CD4-positive, CD25-positive, alpha-beta regulatory T cell (primary cell): ENCODE results near the gene ZMYND15. TPM values are rescaled to one million over a fixed set of nuclear protein-coding genes. Genes with fewer than 3 reads are reported as not detected.

Experiments used
- ATAC-seq, 2 donors: fragments of 150-1000 bp; cut with Tn5 transposase; one replicate each; pipeline ENCODE4 v1.10.0; 2021; ENCODE audit warnings: low read depth in 2 of 2, moderate number of reproducible peaks in 2 of 2, moderate library complexity in 1 of 2
- DNase-seq, 3 donors: peaks; one replicate each; pipeline versions ENCODE4 v3.0.0 to v3.0.0-alpha.2; 2012 to 2022; ENCODE audit warnings: mixed read lengths in 1 of 3
- H3K27ac ChIP-seq: one replicate; pipeline ENCODE4 v1.7.0; 2013; ENCODE audit warnings: mild to moderate bottlenecking, low read length; ENCODE audit not compliant: insufficient read depth, poor library complexity, severe bottlenecking
- H3K27me3 ChIP-seq: one replicate; pipeline ENCODE4 v1.7.0; 2013; ENCODE audit warnings: low read length; ENCODE audit not compliant: control insufficient read depth, insufficient read depth
- H3K36me3 ChIP-seq: one replicate; pipeline ENCODE4 v1.7.0; 2013; ENCODE audit warnings: mild to moderate bottlenecking, low read length, moderate library complexity; ENCODE audit not compliant: control insufficient read depth, insufficient read depth
- H3K4me1 ChIP-seq: 2 replicates; pipeline ENCODE4 v1.7.0; 2013; ENCODE audit warnings: mild to moderate bottlenecking, low read length; ENCODE audit not compliant: insufficient read depth, control insufficient read depth, poor library complexity, severe bottlenecking
- H3K4me3 ChIP-seq: one replicate; pipeline ENCODE4 v1.7.0; 2013; ENCODE audit warnings: low read depth, mild to moderate bottlenecking, low read length, moderate library complexity
- H3K9me3 ChIP-seq, 2 experiments: 1 replicate in 1 of 2; 2 replicates in 1 of 2; pipeline ENCODE4 v1.7.0; 2013; ENCODE audit warnings: low read length in 2 of 2, mild to moderate bottlenecking in 1 of 2, moderate library complexity in 1 of 2; ENCODE audit not compliant: control insufficient read depth in 2 of 2
- H3K27ac Mint-ChIP-seq, 3 donors: one replicate each; pipeline ENCODE4 v1.8.0; 2020 to 2022; ENCODE audit warnings: mild to moderate bottlenecking in 3 of 3, mixed read lengths in 3 of 3, moderate library complexity in 2 of 3
- H3K27me3 Mint-ChIP-seq: one replicate; pipeline ENCODE4 v1.8.0; 2022; ENCODE audit warnings: mild to moderate bottlenecking, mixed read lengths
- H3K36me3 Mint-ChIP-seq: one replicate; pipeline ENCODE4 v1.8.0; 2020; ENCODE audit warnings: mixed read lengths
- H3K4me1 Mint-ChIP-seq, 4 donors: one replicate each; pipeline ENCODE4 v1.8.0; 2020 to 2022; ENCODE audit warnings: mixed read lengths in 4 of 4, mild to moderate bottlenecking in 1 of 4
- H3K4me3 Mint-ChIP-seq, 4 donors: one replicate each; pipeline ENCODE4 v1.8.0; 2020 to 2022; ENCODE audit warnings: mild to moderate bottlenecking in 4 of 4, mixed read lengths in 4 of 4, moderate library complexity in 3 of 4
- H3K9me3 Mint-ChIP-seq, 7 donors: one replicate each; pipeline ENCODE4 v1.8.0; 2020 to 2022; ENCODE audit warnings: mixed read lengths in 7 of 7, mild to moderate bottlenecking in 3 of 7, moderate library complexity in 2 of 7
- polyA plus RNA-seq, 4 donors: library from polyadenylated mRNA; unstranded; fragments of 300-500 nt; fragmentation: Illumina TruSeq; gene quantifications; one replicate each; pipeline ENCODE4 v1.2.3, GENCODE V29; 2021
- total RNA-seq: library from RNA; stranded (reverse); gene quantifications from one replicate; pipeline ENCODE4 v1.2.3, GENCODE V29; 2022

The ZMYND15 gene
- total and polyA plus RNA-seq, 5 donors from 2014 or later: 1.0 TPM; not detected in 4

DNA sequence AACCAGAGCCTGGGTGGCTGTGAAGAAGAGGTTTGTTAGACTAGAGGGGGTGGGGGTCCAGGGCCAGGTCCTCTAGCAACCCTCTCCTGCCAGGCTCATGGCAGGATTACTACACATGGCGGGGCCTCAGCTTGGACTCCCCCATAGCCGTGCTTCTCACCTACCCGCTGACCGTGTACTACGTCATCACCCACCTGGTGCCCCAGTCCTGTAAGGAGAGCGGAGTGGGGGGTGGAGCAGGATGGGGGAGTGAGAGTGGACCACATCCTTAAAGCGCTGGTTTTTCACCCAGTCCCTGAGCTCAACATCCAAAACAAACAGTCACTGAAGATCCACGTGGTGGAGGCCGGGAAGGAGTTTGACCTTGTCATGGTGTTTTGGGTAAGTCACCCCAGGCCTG is 4.3 kb downstream of the ZMYND15 start:
- ATAC-seq: no peak
- no peaks in the 10 kb centered on the region for H3K36me3 Mint-ChIP-seq
- Histone ChIP-seq H3K4me1 (peaks cover 23% of the 10 kb centered on the region), H3K9me3 (no peaks in the 10 kb centered on the region), H3K27me3 (peaks cover 15% of the 10 kb centered on the region), H3K4me3 (no peak overlapping the region), H3K27ac (no peak overlapping the region), H3K36me3 (no peaks in the 10 kb centered on the region)
- H3K27me3 Mint-ChIP-seq: peaks cover 43% of the 10 kb centered on the region
- H3K9me3 Mint-ChIP-seq: no peaks in the 10 kb centered on the region
- no peak overlapping the region for H3K27ac Mint-ChIP-seq
- DNase-seq: no peak
- no peak overlapping the region for H3K4me3 Mint-ChIP-seq
- peaks cover 0 to 31% (median 11%) of the 10 kb centered on the region in 4 donors for H3K4me1 Mint-ChIP-seq

- no peaks in the 10 kb centered on the region for H3K9me3 Mint-ChIP-seq
- peaks cover 0 to 25% (median 10%) of the 10 kb centered on the region in 4 donors for H3K4me1 Mint-ChIP-seq
- Histone ChIP-seq H3K27me3 (peaks cover 13% of the 10 kb centered on the region), H3K4me3 (no peak overlapping the region), H3K36me3 (no peaks in the 10 kb centered on the region), H3K4me1 (peaks cover 10% of the 10 kb centered on the region), H3K27ac (no peak overlapping the region), H3K9me3 (no peaks in the 10 kb centered on the region)
- no peaks in the 10 kb centered on the region for H3K36me3 Mint-ChIP-seq
- H3K4me3 Mint-ChIP-seq: peak overlapping the region in 3 of 4 donors; percentile 29 to 77 (median 64)
- ATAC-seq (no peak), DNase-seq (no peak)
- peaks cover 44% of the 10 kb centered on the region for H3K27me3 Mint-ChIP-seq
- peak overlapping the region in 2 of 3 donors; percentile 5 to 42 for H3K27ac Mint-ChIP-seq
Measured at GRCh38 chr17:4744999-4745969, 5.7 kb downstream of the ZMYND15 start.

DNA sequence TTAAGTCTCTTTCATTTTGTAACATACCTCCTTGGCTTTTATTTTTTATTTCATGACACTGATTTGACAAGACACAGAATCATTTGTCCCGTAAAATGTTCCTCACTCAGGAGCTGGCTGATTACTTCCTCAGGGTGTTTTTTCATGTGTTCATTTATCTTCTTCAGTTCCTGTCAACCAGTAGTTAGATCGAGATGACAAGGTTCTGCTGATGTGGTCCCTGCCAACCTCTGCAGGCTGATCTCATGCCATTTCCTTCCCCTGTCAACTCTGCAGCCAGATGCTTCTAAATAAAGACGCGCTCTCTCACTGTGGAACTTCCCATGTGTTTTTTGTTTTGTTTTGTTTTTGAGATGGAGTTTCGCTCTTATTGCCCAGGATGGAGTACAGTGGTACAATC is 8.2 kb downstream of the ZMYND15 start:
- DNase-seq (peak in 2 of 3 donors; percentile 21 to 63), ATAC-seq (peak; percentile 69 to 76)
- H3K4me1 Mint-ChIP-seq: peaks cover 0 to 23% (median 10%) of the 10 kb centered on the region in 4 donors
- Histone ChIP-seq H3K27ac (no peak overlapping the region), H3K27me3 (peaks cover 7% of the 10 kb centered on the region), H3K4me1 (peaks cover 9% of the 10 kb centered on the region), H3K36me3 (no peaks in the 10 kb centered on the region), H3K4me3 (peak overlapping the region; percentile 47), H3K9me3 (no peaks in the 10 kb centered on the region)
- H3K27me3 Mint-ChIP-seq: peaks cover 43% of the 10 kb centered on the region
- no peaks in the 10 kb centered on the region for H3K9me3 Mint-ChIP-seq
- peak overlapping the region; percentile 0 to 67 (median 28) for H3K4me3 Mint-ChIP-seq
- H3K36me3 Mint-ChIP-seq: no peaks in the 10 kb centered on the region
- H3K27ac Mint-ChIP-seq: peak overlapping the region in 2 of 3 donors; percentile 12 to 79

DNA sequence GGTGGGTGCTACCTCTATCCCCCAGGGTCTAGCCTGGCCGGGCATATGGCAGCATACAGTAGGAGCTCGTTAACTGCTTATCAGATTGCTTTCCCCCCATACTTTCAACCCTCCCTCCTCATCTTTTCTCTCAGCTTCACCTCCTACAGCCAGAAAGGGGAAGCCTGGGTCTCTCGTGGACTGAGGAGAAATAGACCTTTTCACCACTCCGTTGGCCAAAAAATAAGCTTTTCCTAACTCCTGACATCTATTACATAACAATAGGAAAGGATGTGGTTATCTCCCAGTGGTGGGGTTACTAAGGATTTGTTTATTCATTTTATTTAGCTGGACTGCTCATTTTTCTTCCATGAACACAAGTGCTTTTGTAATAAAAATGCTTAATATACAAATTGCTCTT is 9.1 kb downstream of the ZMYND15 start:
- Mint-ChIP-seq H3K4me3 (no peak overlapping the region), H3K27me3 (peaks cover 46% of the 10 kb centered on the region)
- no peak overlapping the region for H3K27ac ChIP-seq

GRCh38 chr17:4750606-4751005 is 11.0 kb downstream of the ZMYND15 start:
- Histone ChIP-seq H3K27me3 (peaks cover 7% of the 10 kb centered on the region), H3K4me3 (no peak overlapping the region), H3K9me3 (no peaks in the 10 kb centered on the region), H3K27ac (no peak overlapping the region), H3K4me1 (peaks cover 5% of the 10 kb centered on the region), H3K36me3 (no peaks in the 10 kb centered on the region)
- Mint-ChIP-seq H3K9me3 (no peaks in the 10 kb centered on the region), H3K36me3 (no peaks in the 10 kb centered on the region), H3K27me3 (peaks cover 47% of the 10 kb centered on the region), H3K27ac (no peak overlapping the region), H3K4me1 (peaks cover 0 to 15% (median 10%) of the 10 kb centered on the region in 4 donors), H3K4me3 (no peak overlapping the region)
- DNase-seq (no peak), ATAC-seq (no peak)

More for the DNA sequence above, 9.1 kb downstream of the ZMYND15 start:
- Mint-ChIP-seq H3K27ac (no peak overlapping the region), H3K36me3 (no peaks in the 10 kb centered on the region), H3K9me3 (no peaks in the 10 kb centered on the region), H3K4me1 (peaks cover 0 to 23% (median 10%) of the 10 kb centered on the region in 4 donors)
- no peaks in the 10 kb centered on the region for H3K9me3 ChIP-seq
- H3K4me3 ChIP-seq: no peak overlapping the region
- DNase-seq: no peak
- peaks cover 7% of the 10 kb centered on the region for H3K27me3 ChIP-seq
- H3K4me1 ChIP-seq: peaks cover 9% of the 10 kb centered on the region
- ATAC-seq: no peak
- H3K36me3 ChIP-seq: no peaks in the 10 kb centered on the region

- no peaks in the 10 kb centered on the region for H3K9me3 ChIP-seq
- H3K27ac Mint-ChIP-seq: no peak overlapping the region
- peaks cover 7% of the 10 kb centered on the region for H3K27me3 ChIP-seq
- peaks cover 0 to 15% (median 9%) of the 10 kb centered on the region in 4 donors for H3K4me1 Mint-ChIP-seq
- H3K4me3 ChIP-seq: no peak overlapping the region
- peaks cover 5% of the 10 kb centered on the region for H3K4me1 ChIP-seq
- no peak overlapping the region for H3K27ac ChIP-seq
- no peaks in the 10 kb centered on the region for H3K9me3 Mint-ChIP-seq
- ATAC-seq (no peak), DNase-seq (no peak)
- no peaks in the 10 kb centered on the region for H3K36me3 ChIP-seq
- no peak overlapping the region for H3K4me3 Mint-ChIP-seq
- H3K27me3 Mint-ChIP-seq: peaks cover 52% of the 10 kb centered on the region
- H3K36me3 Mint-ChIP-seq: no peaks in the 10 kb centered on the region
Measured at GRCh38 chr17:4751932-4752331, 12.3 kb downstream of the ZMYND15 start.

DNA sequence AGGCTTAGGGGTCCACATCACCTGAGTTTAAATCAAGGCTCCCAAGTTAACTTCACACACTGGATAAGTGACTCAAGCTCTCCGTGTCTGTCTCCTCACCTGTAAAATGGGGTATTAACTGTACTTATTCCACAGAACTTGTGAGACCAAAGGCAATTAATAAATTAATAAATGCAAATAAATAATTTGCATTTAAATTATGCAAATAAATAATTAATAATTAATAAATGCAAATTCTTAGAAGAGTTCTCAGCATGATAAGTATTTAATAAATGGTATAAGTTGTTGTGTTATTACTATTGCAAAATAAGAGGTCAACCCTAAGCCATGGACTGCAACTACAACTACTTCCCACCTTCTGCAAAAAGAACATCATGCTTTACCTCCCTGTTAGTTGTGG is 13.8 kb downstream of the ZMYND15 start:
- no peaks in the 10 kb centered on the region for H3K9me3 ChIP-seq
- DNase-seq (no peak), ATAC-seq (no peak)
- H3K27ac ChIP-seq: no peak overlapping the region
- Mint-ChIP-seq H3K27ac (no peak overlapping the region), H3K27me3 (peaks cover 56% of the 10 kb centered on the region), H3K36me3 (no peaks in the 10 kb centered on the region), H3K4me3 (no peak overlapping the region), H3K4me1 (peaks cover 0 to 6% (median 2%) of the 10 kb centered on the region in 4 donors), H3K9me3 (no peaks in the 10 kb centered on the region)
- peaks cover 6% of the 10 kb centered on the region for H3K27me3 ChIP-seq
- H3K36me3 ChIP-seq: no peaks in the 10 kb centered on the region
- H3K4me1 ChIP-seq: no peaks in the 10 kb centered on the region
- H3K4me3 ChIP-seq: no peak overlapping the region
